NB4 (cell line): ENCODE measurements around the gene ZNF516.

Source experiments
- MYC ChIP-seq: IDR thresholded peaks from 2 replicates; pipeline ENCODE4 v1.6.1; 2011; ENCODE audit warnings: low read depth, low read length
- POLR2A ChIP-seq: IDR thresholded peaks from 2 replicates; pipeline ENCODE4 v1.6.1; 2011; ENCODE audit warnings: mild to moderate bottlenecking; ENCODE audit not compliant: insufficient read length; ENCODE audit errors: extremely low read depth
- TF ChIP-seq, protein P1 (sequence below): IDR thresholded peaks from one replicate; pipeline ENCODE4 v1.5.1; 2012; ENCODE audit warnings: low read depth, low read length

DNA sequence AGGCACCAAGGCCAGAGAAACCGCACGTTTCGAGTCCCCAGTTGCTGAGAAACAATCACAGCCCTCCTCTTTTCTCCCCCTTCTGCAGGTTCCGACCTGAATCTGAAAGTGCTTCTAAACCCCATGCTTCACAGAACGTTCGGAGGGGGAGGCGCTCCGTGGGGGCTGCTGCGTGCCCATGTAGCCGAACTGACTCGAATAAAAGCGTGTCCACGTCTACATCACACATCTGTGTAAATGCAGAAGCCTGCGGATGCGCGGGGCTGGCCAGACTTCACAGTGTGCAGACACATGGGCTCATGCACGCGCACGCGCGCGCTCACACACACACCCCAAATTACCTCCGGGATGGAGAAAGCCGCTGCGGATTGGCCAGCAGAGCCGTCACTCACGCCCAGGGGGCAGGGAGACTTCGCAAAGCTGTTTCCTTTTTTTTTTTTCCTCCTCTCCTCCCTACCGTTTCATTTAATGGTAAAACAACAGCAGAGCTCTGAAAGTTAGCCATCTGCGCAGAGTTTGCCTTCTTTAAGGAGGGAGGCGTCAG, 2.3 kb downstream of the ZNF516 start:
- TF ChIP-seq MYC (peak; percentile 63), POLR2A (peak; percentile 67)
- TF ChIP-seq, protein P1, sequence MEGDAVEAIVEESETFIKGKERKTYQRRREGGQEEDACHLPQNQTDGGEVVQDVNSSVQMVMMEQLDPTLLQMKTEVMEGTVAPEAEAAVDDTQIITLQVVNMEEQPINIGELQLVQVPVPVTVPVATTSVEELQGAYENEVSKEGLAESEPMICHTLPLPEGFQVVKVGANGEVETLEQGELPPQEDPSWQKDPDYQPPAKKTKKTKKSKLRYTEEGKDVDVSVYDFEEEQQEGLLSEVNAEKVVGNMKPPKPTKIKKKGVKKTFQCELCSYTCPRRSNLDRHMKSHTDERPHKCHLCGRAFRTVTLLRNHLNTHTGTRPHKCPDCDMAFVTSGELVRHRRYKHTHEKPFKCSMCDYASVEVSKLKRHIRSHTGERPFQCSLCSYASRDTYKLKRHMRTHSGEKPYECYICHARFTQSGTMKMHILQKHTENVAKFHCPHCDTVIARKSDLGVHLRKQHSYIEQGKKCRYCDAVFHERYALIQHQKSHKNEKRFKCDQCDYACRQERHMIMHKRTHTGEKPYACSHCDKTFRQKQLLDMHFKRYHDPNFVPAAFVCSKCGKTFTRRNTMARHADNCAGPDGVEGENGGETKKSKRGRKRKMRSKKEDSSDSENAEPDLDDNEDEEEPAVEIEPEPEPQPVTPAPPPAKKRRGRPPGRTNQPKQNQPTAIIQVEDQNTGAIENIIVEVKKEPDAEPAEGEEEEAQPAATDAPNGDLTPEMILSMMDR: no peak
